Right atrium auricular region (tissue), 2 donors: ENCODE data around the gene RBP3. TPM values are rescaled to one million over a fixed set of nuclear protein-coding genes. Genes with fewer than 3 reads are reported as not detected.

Source experiments
- DNase-seq: peaks from one replicate; pipeline ENCODE4 v3.0.0-alpha.2; 2019; ENCODE audit warnings: low spot score
- H3K27ac ChIP-seq, 2 donors: fragments of 200-600 bp; sonication (generic); 1 replicate in 1 of 2; 2 replicates in 1 of 2; pipeline ENCODE4 v1.5.1; 2016 to 2019
- H3K27me3 ChIP-seq, 2 donors: fragments of 200-600 bp; sonication (generic); one replicate each; pipeline versions ENCODE4 v1.5.1 to v1.6.0; 2017 to 2019
- H3K36me3 ChIP-seq: fragments of 200-600 bp; sonication (generic); one replicate; pipeline ENCODE4 v1.5.1; 2016
- H3K4me1 ChIP-seq, 2 donors: fragments of 200-600 bp; sonication (generic); one replicate each; pipeline versions ENCODE4 v1.5.1 to v1.6.0; 2017 to 2019
- H3K4me3 ChIP-seq, 2 donors: fragments of 200-600 bp; sonication (generic); 1 replicate in 1 of 2; 2 replicates in 1 of 2; pipeline ENCODE4 v1.5.1; 2017 to 2019; ENCODE audit warnings: mild to moderate bottlenecking in 1 of 2, moderate library complexity in 1 of 2
- H3K9me3 ChIP-seq, 2 donors: fragments of 200-600 bp; sonication (generic); one replicate each; pipeline ENCODE4 v1.5.1; 2019
- total RNA-seq, 2 donors: library from RNA; depleted of rRNA; stranded (reverse); fragments of >200 nt; gene quantifications; one replicate each; pipeline ENCODE4 v1.1.0, GENCODE V29; 2016
- TF ChIP-seq, protein P1 (sequence below), 2 donors: fragments of 200-600 bp; sonication (generic); IDR thresholded peaks; one replicate each; pipeline ENCODE4 v1.5.1; 2019; ENCODE audit warnings: antibody characterized with exemption in 2 of 2

Gene RBP3
- total RNA-seq, 2 donors from 2014 or later: not detected

GRCh38 chr10:47404937-47405336 is 56.8 kb downstream of the RBP3 start:
- Histone ChIP-seq H3K9me3 (no peaks in the 10 kb centered on the region), H3K27me3 (no peaks in the 10 kb centered on the region), H3K36me3 (no peaks in the 10 kb centered on the region), H3K4me1 (peaks cover 0 to 22% of the 10 kb centered on the region in 2 donors), H3K4me3 (no peak overlapping the region), H3K27ac (no peak overlapping the region)
- TF ChIP-seq, protein P1, sequence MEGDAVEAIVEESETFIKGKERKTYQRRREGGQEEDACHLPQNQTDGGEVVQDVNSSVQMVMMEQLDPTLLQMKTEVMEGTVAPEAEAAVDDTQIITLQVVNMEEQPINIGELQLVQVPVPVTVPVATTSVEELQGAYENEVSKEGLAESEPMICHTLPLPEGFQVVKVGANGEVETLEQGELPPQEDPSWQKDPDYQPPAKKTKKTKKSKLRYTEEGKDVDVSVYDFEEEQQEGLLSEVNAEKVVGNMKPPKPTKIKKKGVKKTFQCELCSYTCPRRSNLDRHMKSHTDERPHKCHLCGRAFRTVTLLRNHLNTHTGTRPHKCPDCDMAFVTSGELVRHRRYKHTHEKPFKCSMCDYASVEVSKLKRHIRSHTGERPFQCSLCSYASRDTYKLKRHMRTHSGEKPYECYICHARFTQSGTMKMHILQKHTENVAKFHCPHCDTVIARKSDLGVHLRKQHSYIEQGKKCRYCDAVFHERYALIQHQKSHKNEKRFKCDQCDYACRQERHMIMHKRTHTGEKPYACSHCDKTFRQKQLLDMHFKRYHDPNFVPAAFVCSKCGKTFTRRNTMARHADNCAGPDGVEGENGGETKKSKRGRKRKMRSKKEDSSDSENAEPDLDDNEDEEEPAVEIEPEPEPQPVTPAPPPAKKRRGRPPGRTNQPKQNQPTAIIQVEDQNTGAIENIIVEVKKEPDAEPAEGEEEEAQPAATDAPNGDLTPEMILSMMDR (IDR thresholded peaks at IDR 0.05): no peak
- DNase-seq: no peak

DNA sequence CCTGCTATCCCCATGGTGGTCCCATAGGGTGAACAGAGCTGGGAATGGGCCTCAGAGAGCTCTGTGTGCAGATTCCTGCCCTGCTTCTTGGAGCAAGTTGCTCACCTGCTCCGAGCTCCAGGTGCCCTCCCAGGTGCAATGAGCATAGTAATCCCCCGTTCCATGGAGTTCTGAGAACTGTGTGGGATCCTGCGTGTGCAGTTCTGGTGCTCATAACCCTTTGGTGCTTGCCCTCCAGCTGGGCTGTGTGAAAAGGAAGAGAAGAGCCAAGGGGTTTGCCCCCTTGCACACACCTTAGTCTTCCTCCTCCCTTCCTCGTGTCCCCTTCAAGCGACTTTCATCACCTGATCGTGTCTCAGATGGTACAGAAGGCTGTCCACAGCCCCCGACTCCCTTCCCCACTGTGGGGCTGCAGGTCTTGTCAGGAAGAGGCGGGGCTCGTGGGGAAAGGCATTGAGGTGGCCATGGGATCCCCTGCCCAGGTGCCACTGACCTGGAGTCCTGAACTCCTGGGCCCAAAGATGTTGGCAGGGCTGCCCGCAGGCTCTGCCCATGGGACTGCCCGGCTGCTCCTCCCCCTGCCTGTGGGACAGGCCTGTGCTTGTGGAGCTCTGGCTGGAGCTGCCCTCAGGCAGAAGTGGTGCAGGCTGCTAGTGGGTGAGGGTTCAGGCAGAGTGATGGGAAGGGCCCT is 57.8 kb downstream of the RBP3 start:
- no peak for DNase-seq

GRCh38 chr10:47406548-47406869 is 58.3 kb downstream of the RBP3 start:
- no peak overlapping the region for H3K27ac ChIP-seq
- TF ChIP-seq, protein P1 (IDR thresholded peaks at IDR 0.05): no peak
- no peaks in the 10 kb centered on the region for H3K36me3 ChIP-seq
- H3K27me3 ChIP-seq: no peaks in the 10 kb centered on the region
- H3K4me1 ChIP-seq: peaks cover 0 to 22% of the 10 kb centered on the region in 2 donors
- H3K9me3 ChIP-seq: no peaks in the 10 kb centered on the region
- no peak overlapping the region for H3K4me3 ChIP-seq
- DNase-seq: peak; percentile 50

More for the DNA sequence above, 57.8 kb downstream of the RBP3 start:
- H3K27me3 ChIP-seq: no peaks in the 10 kb centered on the region
- no peak overlapping the region for H3K4me3 ChIP-seq
- no peak overlapping the region for H3K27ac ChIP-seq
- TF ChIP-seq, protein P1 (IDR thresholded peaks at IDR 0.05): no peak
- no peaks in the 10 kb centered on the region for H3K36me3 ChIP-seq
- no peaks in the 10 kb centered on the region for H3K9me3 ChIP-seq
- H3K4me1 ChIP-seq: peaks cover 0 to 22% of the 10 kb centered on the region in 2 donors

DNA sequence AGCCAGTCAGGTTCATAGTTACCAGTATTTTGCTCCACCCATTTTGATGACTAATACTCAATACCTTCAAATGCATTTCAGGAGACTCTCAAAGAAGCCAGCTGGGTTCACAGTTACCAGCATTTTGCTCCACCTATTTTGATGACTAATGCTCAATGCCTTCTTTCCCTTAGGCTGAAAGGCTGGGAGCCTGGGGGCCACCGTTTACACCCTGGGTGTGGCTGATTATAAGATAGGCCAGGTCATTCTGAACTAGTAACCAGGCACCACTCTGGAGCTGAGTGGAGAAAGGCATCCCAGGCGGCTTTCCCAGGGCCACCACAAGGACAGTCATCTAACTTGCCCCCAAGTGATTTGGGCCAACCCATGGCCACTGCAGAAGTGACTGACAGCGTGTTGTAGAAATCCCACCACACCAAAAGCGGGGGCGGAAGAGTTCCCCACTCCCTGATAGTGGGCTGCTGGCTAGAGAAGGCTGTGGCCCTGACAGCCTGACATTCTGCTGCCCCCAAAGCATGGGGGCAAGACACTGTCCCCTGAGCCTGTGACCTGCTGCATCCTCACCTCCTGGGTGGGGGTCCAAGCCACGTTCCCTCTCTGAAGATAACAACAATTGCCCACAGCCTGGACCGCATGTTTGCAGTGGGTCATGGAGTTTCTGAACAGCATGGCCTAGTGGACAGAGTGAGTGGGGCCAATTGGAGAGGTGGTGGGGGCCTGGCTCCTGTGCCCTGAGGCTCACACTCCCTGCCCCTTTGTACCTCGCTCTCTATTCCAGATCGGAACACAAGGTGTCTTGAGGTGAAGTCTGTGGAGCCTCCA is 58.9 kb downstream of the RBP3 start:
- peak; percentile 52 for DNase-seq
- Histone ChIP-seq H3K4me1 (peaks cover 0 to 20% of the 10 kb centered on the region in 2 donors), H3K36me3 (no peaks in the 10 kb centered on the region), H3K27me3 (no peaks in the 10 kb centered on the region), H3K27ac (no peak overlapping the region), H3K4me3 (no peak overlapping the region), H3K9me3 (no peaks in the 10 kb centered on the region)
- TF ChIP-seq, protein P1 (IDR thresholded peaks at IDR 0.05): no peak

Other genes starting within 250 kb of the RBP3 start
- 1 to 10 TPM in 1 of 2 donors, under 1 TPM in 1; 0.63 to 1.9 TPM for gene GDF10, start 48.2 kb upstream of the RBP3 start, total RNA-seq
- gene GDF2, start 25.9 kb upstream of the RBP3 start, total RNA-seq: under 1 TPM in 1 of 2 donors, not detected in 1; 0.16 TPM
- gene ZNF488, start 35.9 kb downstream of the RBP3 start, total RNA-seq: not detected
- gene ANXA8, start 135.8 kb downstream of the RBP3 start, total RNA-seq: 10 to 100 TPM; 10.3 to 39.8 TPM
- not detected for gene FAM25G, start 143.3 kb downstream of the RBP3 start, total RNA-seq
- gene AGAP9, start 175.3 kb downstream of the RBP3 start, total RNA-seq: 1 to 10 TPM; 1.0 to 4.5 TPM